HL-60 (cell line): Measurements from ENCODE around the gene RANBP3.
A peak's percentile ranks its signal among the peaks of the same experiment; 100 is the strongest.
"Not testable (repeated sequence)": the region's sequence is repeated elsewhere in the genome, so short reads cannot be mapped to it uniquely, and the experiment has no call there.

Experiments
- DNase-seq, 2 experiments: peaks; one replicate each; pipeline ENCODE4 v3.0.0-alpha.2; 2010 to 2020; ENCODE audit warnings: low read depth in 1 of 2, low spot score in 1 of 2
- H3K27ac ChIP-seq: fragments of 250-450 bp; sonication (Bioruptor Pico); replicated peaks from 2 replicates; pipeline ENCODE4 v1.5.1; 2020; ENCODE audit warnings: mild to moderate bottlenecking, moderate library complexity
- H3K27me3 ChIP-seq: fragments of 250-450 bp; sonication (Bioruptor Pico); 2 replicates; pipeline ENCODE4 v1.5.1; 2021; ENCODE audit warnings: mild to moderate bottlenecking, moderate library complexity; ENCODE audit not compliant: insufficient read depth, poor library complexity, severe bottlenecking
- H3K4me3 ChIP-seq: replicated peaks from 2 replicates; pipeline ENCODE4 v1.5.1; 2011; ENCODE audit warnings: mild to moderate bottlenecking, control low read depth, low read length; ENCODE audit not compliant: insufficient read depth
- CTCF ChIP-seq: IDR thresholded peaks from one replicate; pipeline ENCODE4 v1.5.1; 2011; ENCODE audit warnings: low read length, control low read depth, inconsistent platforms; ENCODE audit not compliant: insufficient read depth
- GABPA ChIP-seq: IDR thresholded peaks from 2 replicates; pipeline ENCODE4 v1.6.1; 2012; ENCODE audit warnings: low read depth
- POLR2AphosphoS5 ChIP-seq: IDR thresholded peaks from 2 replicates; pipeline ENCODE4 v1.6.1; 2012; ENCODE audit warnings: low read depth
- REST ChIP-seq: IDR thresholded peaks from 2 replicates; pipeline ENCODE4 v1.6.1; 2012; ENCODE audit warnings: low read depth; ENCODE audit not compliant: insufficient replicate concordance
- SPI1 ChIP-seq: IDR thresholded peaks from 2 replicates; pipeline ENCODE4 v1.6.1; 2012; ENCODE audit warnings: low read depth, mild to moderate bottlenecking, borderline replicate concordance

Gene RANBP3

GRCh38 chr19:5988517-5989387 is 10.8 kb upstream of the RANBP3 start:
- Histone ChIP-seq H3K27me3 (no peaks in the 10 kb centered on the region), H3K27ac (no peak overlapping the region), H3K4me3 (no peak overlapping the region)
- TF ChIP-seq SPI1, result no peak
- no peak for TF ChIP-seq REST
- TF ChIP-seq POLR2AphosphoS5, result no peak
- no peak for TF ChIP-seq GABPA
- no peak for TF ChIP-seq CTCF
- no peak for DNase-seq

GRCh38 chr19:5987077-5987818 is 9.3 kb upstream of the RANBP3 start:
- peak; percentile 56 to 71 for DNase-seq
- Histone ChIP-seq H3K27ac (no peak overlapping the region), H3K27me3 (no peaks in the 10 kb centered on the region), H3K4me3 (peak overlapping the region; percentile 33)
- no peak for TF ChIP-seq REST
- peak; percentile 90 for TF ChIP-seq CTCF

GRCh38 chr19:5985837-5986236 is 7.9 kb upstream of the RANBP3 start:
- not testable (repeated sequence) for H3K27me3 ChIP-seq, H3K27ac ChIP-seq, DNase-seq, H3K4me3 ChIP-seq

- Histone ChIP-seq H3K27ac (no peak overlapping the region), H3K4me3 (no peak overlapping the region), H3K27me3 (no peaks in the 10 kb centered on the region)
- no peak for DNase-seq
- TF ChIP-seq CTCF, result no peak
- TF ChIP-seq GABPA, result no peak
- TF ChIP-seq POLR2AphosphoS5, result no peak
- TF ChIP-seq SPI1, result no peak
- no peak for TF ChIP-seq REST
Measured at GRCh38 chr19:5985098-5985783, 7.3 kb upstream of the RANBP3 start.
